A549 (cell line): ENCODE measurements around the gene PVALEF.

Experiments used
- CHD2 ChIP-seq: fragments of 150-350 bp; IDR thresholded peaks from 2 replicates; pipeline ENCODE4 v1.6.1; 2014; ENCODE audit warnings: low read length; ENCODE audit not compliant: partially characterized antibody
- CTCF ChIP-seq: fragments of >200 bp; sonication (Bioruptor Twin); formaldehyde crosslinking; IDR thresholded peaks from 3 replicates; pipeline ENCODE4 v1.5.1; 2016
- EP300 ChIP-seq, 2 experiments: fragments of >200 bp; sonication (Bioruptor Twin); formaldehyde crosslinking; IDR thresholded peaks; 2 replicates in 1 of 2; 3 replicates in 1 of 2; pipeline ENCODE4 v1.6.1; 2016 to 2017
- ESRRA ChIP-seq: fragments of 150-350 bp; IDR thresholded peaks from 2 replicates; pipeline ENCODE4 v1.6.1; 2014; ENCODE audit warnings: mild to moderate bottlenecking, low read length, borderline replicate concordance
- FOSL2 ChIP-seq, 2 experiments: fragments of 450-650 bp in 1 of 2; fragments of >200 bp in 1 of 2; sonication (Bioruptor Twin) in 1 of 2; formaldehyde crosslinking; IDR thresholded peaks; 2 replicates each; pipeline versions ENCODE4 v1.5.0 to v1.6.1; 2016 to 2020; ENCODE audit warnings: mild to moderate bottlenecking in 1 of 2, moderate library complexity in 1 of 2
- MAX ChIP-seq: IDR thresholded peaks from 2 replicates; pipeline ENCODE4 v1.6.1; 2012
- NPAS2 ChIP-seq: fragments of 250-450 bp; sonication (Bioruptor Pico); IDR thresholded peaks from 2 replicates; pipeline ENCODE4 v1.8.0; 2022; ENCODE audit warnings: mild to moderate bottlenecking, moderate library complexity, borderline replicate concordance
- POLR2A ChIP-seq: IDR thresholded peaks from 2 replicates; pipeline ENCODE4 v1.6.1; 2012; ENCODE audit warnings: mild to moderate bottlenecking, low read length
- RAD21 ChIP-seq, 2 experiments: fragments of >200 bp in 1 of 2; sonication (Bioruptor Twin) in 1 of 2; formaldehyde crosslinking in 1 of 2; IDR thresholded peaks in 1 of 2; conservative IDR thresholded peaks in 1 of 2; 2 replicates in 1 of 2; 3 replicates in 1 of 2; pipeline ENCODE4 v1.6.1; 2012 to 2018; ENCODE audit warnings: inconsistent platforms in 1 of 2
- RCOR1 ChIP-seq: fragments of 150-350 bp; IDR thresholded peaks from 2 replicates; pipeline ENCODE4 v1.6.1; 2014; ENCODE audit warnings: antibody characterized with exemption, low read length, low read depth
- RFX5 ChIP-seq: fragments of 450-650 bp; IDR thresholded peaks from 2 replicates; pipeline ENCODE4 v1.7.1; 2014; ENCODE audit warnings: antibody characterized with exemption, mild to moderate bottlenecking, moderate library complexity
- ZFP36 ChIP-seq: fragments of 450-650 bp; IDR thresholded peaks from 2 replicates; pipeline ENCODE4 v1.6.1; 2014; ENCODE audit warnings: borderline replicate concordance; ENCODE audit not compliant: partially characterized antibody
- TF ChIP-seq, protein P1 (sequence below): fragments of 450-650 bp; IDR thresholded peaks from 2 replicates; pipeline ENCODE4 v1.6.1; 2014; ENCODE audit warnings: antibody characterized with exemption
- TF ChIP-seq, protein P2 (sequence below): IDR thresholded peaks from 2 replicates; pipeline ENCODE4 v1.6.1; 2012

DNA sequence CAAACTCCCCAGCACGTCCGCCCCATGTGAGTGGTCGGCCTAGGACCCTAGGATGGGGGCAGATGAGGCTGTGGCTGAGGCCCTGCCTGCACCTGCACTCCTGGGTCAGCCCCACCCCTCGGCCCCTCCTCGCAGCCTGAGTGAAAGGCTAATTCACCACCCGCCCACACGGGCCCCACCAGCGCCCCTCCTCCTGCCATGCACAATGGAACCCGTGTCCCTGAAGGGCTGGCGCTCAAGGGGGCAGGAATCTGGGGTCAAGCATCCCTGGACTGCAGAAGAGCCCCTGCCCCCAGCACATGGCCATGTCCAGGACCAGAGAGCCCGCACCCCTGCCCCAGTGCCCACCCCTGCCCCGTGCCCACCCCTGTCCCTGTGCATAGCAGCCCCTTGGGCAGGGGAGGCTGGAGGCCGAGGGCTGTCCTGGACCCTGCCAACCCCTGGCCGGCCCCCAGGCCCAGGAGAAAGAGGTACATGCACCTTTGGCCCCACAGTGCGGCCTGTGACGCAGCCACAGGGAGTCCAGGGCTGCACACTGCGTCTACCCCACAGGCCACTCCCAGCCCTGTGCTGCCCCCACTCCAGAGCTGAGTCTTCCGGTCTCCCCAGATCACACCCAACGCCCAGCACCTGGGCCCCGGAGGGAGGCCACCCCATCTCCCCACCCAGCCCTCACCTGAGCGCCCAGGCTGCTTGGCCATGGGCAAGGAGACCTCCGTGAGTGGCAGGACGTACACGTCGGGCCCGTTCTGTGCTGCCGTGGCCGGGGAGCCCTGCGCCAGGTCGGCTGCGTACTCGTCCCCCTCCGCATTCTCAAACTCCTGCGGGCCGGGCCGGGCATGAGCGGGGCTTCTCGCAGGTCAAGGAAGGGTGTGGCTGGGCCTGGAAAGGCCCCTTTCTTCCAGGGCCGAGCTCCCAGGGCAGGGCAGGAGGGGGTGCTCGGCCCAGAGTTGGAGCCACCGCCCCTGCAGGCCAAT, 34.6 kb upstream of the PVALEF start:
- TF ChIP-seq CTCF (no peak), RAD21 (conservative IDR thresholded peaks at IDR 0.05 in 1 of 2, IDR thresholded peaks at IDR 0.05 in 1 of 2) (no peak), ZFP36 (no peak), ESRRA (no peak), CHD2 (no peak), RFX5 (no peak), RCOR1 (no peak), FOSL2 (IDR thresholded peaks at IDR 0.05) (no peak), FOSL2 (CRISPR knock-in tag; IDR thresholded peaks at IDR 0.05) (no peak), POLR2A (no peak), NPAS2 (CRISPR knock-in tag) (no peak), MAX (no peak), EP300 (IDR thresholded peaks at IDR 0.05) (no peak)
- TF ChIP-seq, protein P1, sequence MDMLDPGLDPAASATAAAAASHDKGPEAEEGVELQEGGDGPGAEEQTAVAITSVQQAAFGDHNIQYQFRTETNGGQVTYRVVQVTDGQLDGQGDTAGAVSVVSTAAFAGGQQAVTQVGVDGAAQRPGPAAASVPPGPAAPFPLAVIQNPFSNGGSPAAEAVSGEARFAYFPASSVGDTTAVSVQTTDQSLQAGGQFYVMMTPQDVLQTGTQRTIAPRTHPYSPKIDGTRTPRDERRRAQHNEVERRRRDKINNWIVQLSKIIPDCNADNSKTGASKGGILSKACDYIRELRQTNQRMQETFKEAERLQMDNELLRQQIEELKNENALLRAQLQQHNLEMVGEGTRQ, result no peak
- TF ChIP-seq, protein P2, sequence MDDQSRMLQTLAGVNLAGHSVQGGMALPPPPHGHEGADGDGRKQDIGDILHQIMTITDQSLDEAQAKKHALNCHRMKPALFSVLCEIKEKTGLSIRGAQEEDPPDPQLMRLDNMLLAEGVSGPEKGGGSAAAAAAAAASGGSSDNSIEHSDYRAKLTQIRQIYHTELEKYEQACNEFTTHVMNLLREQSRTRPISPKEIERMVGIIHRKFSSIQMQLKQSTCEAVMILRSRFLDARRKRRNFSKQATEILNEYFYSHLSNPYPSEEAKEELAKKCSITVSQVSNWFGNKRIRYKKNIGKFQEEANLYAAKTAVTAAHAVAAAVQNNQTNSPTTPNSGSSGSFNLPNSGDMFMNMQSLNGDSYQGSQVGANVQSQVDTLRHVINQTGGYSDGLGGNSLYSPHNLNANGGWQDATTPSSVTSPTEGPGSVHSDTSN, result no peak
